DMS53 treated with DMSO at 0.1 percent for 48 hours (cell line): ENCODE data around the gene HTR5A.

Experiments used
- DNase-seq: peaks from one replicate; lab custom pipeline; 2025; ENCODE audit not compliant: unreplicated experiment; lab: John Stamatoyannopoulos, UW

HTR5A gene

DNA sequence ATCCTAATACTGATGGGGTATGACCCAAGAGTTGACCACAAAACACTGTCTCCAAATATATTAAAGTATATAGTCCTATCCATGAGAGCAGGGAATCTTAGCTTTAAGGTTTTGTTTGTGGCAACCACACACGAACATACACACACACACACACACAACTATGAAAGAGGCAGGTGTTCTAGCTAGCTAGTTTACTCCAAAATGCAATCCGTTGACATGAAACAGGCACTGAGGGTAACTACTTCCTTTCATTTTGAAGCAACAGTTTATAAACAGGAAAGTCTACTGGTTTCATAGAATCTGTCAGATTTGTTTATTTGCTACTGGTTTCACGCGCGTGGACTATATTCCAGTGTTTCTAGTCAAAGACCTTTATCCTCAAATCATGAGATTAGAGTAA lies 14.8 kb downstream of the HTR5A start:
- DNase-seq = no peak

GRCh38 chr7:155090684-155091083 lies 20.6 kb downstream of the HTR5A start:
- DNase-seq = no peak

DNA sequence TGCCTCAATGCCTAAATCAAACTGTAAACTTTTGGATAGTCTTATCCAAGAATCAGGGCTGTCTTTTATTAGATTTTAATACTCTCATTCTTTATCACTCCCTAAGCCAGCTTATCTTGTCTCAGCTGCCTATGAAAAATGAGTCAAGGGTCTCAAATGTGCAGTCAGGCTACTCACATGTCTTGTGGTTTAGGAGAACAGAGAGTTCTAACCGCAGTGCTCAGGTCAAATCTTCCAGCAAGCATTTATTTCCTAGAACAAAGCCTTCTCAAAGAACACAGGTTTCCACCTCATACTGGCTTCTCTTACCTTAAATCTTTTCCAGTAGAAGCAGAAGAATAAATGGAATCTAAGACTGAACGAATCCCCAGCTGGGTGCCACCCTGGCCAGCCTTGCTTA lies 23.5 kb downstream of the HTR5A start:
- no peak for DNase-seq

- no peak for DNase-seq
These were observed 24.6 kb downstream of the HTR5A start for GRCh38 chr7:155094636-155095135.

- DNase-seq = no peak
These were observed 27.2 kb downstream of the HTR5A start for GRCh38 chr7:155097338-155097737.

- no peak for DNase-seq
These were observed 33.7 kb downstream of the HTR5A start for GRCh38 chr7:155103839-155104238.

DNA sequence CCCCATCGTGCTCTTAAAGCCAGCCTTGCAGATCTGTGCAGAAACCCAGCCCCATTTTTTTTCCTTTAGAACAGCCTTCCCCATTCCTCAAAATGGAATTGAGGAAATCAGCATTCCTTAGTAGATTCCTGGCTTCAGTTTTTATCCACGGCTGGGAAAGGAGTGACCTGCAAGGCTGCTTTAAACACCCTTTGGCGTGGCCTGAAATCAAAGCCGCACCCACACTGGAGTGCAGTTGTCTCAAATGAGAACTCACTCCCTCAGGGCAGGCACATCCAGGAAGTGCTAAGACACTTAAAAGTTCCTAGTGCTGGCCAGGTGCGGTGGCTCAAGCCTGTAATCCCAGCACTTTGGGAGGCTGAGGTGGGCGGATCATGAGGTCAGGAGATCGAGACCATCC lies 34.8 kb downstream of the HTR5A start:
- DNase-seq = no peak

DNA sequence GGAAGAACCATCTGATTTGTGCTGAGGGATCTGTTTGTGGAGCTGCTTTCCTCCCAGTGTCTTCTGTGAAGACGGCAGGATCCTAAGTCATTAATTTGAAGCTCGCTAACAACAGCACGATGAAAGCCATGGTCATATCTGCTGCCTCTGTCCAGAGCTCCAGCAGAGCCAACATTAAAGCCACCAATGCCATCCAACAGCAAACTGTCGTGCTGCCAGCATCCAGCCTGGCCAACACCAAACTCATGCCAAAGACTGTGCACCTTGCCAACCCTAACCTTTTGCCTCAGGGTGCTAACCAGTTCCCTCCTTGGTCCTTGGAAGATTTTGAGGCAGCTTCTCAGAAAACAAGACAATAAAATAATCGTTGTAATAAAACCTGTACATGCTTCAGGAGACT lies 36.2 kb downstream of the HTR5A start:
- no peak for DNase-seq

GRCh38 chr7:155107126-155107525 lies 37.0 kb downstream of the HTR5A start:
- no peak for DNase-seq

DNA sequence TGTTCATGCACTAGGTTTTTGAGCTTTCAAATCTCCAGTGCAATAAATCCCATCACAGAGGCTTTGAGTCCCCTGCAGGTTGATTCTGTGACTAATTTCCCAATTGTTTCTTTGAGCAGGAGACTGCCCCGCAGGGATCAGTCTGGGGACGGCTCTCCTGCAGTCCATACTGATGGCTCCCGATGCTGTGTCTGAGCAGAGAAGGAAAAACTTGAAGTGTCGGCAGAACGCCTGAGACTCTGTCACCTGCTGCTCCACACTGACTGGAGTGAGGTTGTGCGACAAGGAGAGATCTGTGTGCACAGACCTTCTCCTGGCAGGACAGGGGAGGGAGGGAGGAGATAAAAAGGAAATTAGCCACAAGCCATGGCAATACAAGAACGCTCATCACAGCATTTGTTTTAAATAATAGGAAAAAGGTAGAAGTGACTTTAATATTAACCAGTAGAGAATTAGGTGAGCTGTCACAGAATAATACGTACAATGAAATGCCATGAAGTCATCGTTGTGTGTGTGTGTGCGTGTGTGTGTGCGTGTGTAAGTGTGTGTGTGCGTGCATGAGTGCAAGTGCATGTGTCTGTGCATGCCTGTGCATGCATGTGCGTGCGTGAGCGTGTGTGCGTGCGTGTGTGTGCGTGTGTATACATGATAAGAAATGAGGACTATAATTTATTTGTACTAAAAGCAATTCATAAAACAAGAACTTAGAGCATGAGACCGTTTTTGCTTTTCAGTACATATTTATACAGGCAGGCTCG lies 38.2 kb downstream of the HTR5A start:
- no peak for DNase-seq

DNA sequence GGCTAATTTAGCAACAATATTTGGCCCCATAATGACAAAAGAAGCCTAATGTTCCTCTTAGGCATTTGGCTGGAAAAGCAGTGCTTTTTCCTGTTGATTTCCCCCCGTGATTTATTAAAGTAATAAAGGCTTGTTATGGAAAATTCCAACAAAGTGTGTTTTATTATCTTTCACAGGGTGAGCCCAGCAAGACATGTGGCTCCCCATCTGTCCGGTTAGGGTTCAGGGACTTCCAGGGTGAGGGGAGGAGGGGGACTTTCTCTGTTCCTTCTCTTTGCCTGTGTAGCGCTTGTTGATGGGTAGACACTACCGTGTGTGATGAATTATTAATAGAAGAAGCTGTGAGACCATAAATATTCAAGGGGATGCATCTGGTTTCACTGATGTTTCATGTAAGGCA lies 39.0 kb downstream of the HTR5A start:
- DNase-seq = no peak

- DNase-seq = no peak
These were observed 45.2 kb downstream of the HTR5A start for GRCh38 chr7:155115288-155115687.

DNA sequence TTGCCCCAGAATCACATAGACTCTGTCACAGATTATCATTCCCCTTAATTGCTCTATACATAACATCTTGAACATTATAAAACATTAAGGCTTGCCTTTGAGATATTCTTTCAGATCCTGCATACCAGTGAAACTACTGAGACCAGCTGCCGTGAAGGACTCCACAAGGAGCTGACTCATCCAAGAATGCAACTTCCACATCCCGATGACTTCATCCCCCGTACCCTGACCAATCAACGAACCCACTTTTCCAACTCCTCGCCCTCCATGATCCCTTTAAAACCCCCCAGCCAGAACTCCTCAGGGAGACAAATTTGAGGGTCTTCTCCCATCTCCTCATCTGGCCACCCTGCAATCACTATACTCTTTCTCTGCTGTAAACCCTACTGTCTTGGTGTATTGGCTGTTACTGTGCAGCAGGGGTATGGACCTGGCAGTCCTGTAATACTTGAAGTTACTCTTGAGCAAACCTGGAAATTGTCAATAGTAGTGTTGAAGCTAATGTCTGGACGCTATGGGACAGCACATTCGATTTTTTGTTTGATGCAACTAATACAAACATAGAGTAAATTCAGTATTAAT lies 49.8 kb downstream of the HTR5A start:
- DNase-seq = no peak

DNA sequence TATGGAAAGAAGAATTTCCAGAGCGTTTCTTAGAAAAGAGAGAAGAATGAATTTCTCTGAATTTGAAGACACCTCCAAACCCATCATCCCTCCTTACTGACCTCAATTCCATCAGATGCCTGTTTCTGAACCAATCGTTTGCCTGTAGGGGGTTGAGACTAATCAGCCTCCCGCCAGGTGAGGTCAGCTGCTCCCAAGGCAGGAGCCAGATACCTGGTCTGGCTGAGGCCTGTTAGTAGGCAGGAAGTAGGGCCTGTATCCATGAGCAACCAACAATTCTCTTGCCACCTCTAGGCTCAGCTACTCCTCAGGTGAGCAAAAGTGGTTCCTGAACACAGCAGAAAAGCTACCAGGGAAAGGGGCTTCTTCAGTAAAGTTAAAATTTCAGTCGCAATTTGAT lies 50.3 kb downstream of the HTR5A start:
- no peak for DNase-seq

DNA sequence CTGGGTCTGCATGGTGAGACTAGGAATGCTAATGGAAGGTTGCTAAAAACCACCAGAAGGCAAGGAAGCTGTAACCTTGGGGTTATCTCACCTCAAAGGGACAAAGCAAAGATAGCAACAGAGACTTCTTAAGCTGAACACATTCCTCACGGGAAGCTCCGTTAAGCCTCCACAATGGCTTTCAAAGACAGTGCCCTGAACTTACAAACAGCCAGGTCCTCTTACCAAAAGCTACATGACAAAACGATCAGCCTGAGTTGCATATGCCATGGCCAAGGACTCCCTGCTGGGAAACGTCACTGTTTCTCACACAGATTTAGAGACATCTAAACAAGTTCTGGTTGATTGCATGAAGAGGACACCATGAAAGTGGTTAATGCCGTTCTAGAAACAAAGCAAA lies 52.7 kb downstream of the HTR5A start:
- DNase-seq = no peak

GRCh38 chr7:155123413-155123812 lies 53.3 kb downstream of the HTR5A start:
- no peak for DNase-seq

- DNase-seq = no peak
These were observed 54.6 kb downstream of the HTR5A start for GRCh38 chr7:155124706-155125105.

GRCh38 chr7:155129186-155129585 lies 59.1 kb downstream of the HTR5A start:
- no peak for DNase-seq

- DNase-seq = no peak
These were observed 59.7 kb downstream of the HTR5A start for GRCh38 chr7:155129789-155130188.

DNA sequence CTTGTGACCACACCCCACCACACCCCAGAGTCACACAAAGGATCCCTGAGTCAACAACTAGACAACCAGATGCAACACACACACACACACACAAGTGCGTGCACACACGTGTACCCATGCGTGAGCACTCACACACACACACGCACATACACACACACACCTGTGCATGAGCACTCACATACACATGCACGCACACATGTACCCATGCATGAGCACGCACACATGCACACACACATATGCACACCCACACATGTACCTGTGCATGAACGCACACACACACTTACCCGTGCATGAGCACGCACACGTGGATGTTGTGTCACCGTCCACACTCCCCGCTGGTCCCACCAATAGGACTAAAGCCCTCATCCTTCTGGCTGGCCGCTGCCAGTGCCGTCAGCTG lies 60.4 kb downstream of the HTR5A start:
- DNase-seq = no peak

DNA sequence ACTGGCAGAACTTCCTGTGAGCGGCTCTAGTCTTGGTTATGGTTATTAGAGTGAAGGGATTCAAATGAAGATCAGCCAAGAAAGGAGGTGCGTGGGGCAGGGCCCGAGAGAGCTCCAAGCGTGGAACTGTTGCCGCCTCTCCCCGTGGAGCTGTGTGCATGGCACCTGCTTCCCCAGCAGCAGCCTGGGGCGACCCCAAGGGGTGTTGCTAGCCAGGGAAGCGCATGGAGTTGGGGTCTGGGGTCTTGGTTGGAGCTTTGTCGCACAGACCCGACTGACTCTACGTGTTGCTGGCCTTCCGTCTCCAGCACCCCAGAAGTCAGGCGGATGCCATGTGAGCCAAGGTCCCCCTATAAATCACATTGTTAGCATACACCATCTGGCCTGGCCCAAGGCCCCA lies 61.0 kb downstream of the HTR5A start:
- no peak for DNase-seq

DNA sequence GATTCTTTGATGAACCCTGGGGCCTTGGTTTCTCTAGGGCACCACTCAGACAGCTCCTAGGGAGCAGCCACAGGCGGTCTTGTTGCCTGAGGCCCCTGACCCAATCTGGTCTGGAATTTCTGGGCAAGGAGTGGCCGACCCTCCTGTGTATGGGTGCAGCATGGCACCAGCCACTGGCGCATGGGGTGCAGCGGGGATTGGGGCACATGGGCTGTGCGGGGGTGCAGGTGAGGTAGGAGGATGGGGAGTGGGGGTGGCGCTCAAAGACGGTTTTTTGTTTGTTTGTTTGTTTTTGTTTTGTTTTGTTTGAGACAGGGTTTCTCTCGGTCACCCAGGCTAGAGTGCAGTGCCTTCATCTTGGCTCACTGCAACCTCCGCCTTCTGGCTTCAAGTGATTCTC lies 62.3 kb downstream of the HTR5A start:
- no peak for DNase-seq
